NCI-H748 (cell line): ENCODE data around the gene UBAC2.

Source experiments
- DNase-seq: peaks from one replicate; lab custom pipeline; 2025; ENCODE audit not compliant: unreplicated experiment; lab: John Stamatoyannopoulos, UW

The UBAC2 gene

GRCh38 chr13:99308471-99309087, 107.9 kb downstream of the UBAC2 start:
- DNase-seq: no peak

DNA sequence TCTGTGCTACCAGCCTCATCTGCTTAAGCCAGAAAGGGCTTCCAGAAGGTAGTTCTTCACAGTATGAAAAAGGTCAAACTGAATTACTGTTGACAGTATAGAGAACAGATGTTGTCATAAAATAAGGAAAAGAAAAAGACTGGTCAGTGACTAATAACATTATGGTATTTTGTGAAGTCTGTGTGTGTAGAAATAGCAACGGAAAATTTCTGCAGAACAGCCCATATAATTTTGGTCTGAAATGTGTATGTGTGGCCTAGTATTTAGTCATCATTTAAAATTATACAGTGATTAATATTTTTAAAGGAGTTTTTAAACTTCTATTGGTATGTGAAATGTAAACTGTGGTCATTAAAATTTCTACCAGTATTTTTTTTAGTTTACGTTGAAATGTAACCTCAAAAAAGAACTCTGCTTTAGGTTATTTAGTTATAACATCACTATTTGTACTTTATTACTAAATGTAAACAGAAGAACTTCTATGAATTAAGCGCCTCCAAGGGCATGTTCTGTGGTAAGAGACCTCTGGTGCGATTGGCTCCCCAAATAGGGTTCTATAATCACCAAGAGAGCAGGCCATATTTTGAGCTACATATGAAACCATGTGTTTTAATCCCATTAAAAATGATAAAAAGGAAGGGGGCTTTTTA, 109.9 kb downstream of the UBAC2 start:
- DNase-seq: no peak

DNA sequence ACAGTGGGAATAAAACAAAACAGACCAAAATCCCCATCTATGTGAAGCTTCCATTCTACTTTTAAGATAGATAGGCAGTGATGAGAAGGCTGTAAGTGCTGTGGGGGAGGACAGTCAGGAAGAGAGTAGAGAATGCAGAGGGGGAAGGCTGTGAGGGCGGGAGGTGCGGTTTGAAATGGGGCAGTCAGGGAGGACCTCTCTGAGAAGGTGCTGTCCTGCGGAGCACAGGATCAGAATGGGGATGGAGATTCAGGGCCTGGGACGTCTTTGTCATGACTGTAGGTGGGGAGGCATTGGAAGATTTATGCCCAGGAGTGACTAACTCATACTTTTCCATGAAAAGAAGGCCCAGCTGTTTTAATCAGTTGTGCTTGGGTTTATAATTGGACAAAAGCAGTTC, 110.5 kb downstream of the UBAC2 start:
- DNase-seq: no peak

- no peak for DNase-seq
Measured at GRCh38 chr13:99311748-99312492, 111.3 kb downstream of the UBAC2 start.

DNA sequence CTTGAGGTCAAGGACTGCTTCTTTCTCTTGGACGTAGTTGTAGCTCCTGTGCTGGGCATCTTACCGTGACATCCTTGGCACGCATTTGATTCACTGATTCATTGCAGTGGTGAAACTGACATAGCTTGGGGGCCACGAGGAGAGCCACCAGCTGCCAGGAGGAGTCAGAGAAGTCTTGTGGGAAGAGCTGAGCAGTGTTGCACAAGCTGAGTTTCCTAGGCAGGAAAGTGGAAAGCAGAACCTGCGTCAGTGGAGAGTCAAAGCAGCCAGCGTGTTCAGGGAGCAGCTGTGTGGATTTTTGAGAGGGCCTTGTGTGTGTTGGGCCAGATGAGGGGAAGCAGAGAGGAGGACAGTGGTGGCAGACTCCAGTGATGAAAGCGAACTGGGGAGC, 111.8 kb downstream of the UBAC2 start:
- no peak for DNase-seq

DNA sequence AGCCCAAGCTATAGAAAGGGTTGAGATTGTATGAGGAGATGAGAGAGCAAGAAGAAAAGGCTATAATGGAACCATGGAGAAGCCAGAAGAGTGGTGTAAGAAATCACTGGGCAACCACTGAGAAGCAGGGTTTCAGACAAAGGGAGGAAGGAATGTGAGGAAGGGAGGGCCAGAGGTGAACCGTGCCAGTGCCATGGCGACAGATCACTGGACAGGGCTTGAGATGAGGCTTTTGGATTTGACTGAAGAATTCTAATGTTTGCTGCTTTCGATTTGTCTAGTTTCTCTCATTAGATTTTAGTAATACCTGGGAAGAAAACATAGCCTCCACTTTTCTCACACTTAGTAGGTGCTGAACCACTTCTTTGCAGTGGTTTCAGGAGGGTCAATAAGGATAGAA, 112.8 kb downstream of the UBAC2 start:
- peak; percentile 47 for DNase-seq

DNA sequence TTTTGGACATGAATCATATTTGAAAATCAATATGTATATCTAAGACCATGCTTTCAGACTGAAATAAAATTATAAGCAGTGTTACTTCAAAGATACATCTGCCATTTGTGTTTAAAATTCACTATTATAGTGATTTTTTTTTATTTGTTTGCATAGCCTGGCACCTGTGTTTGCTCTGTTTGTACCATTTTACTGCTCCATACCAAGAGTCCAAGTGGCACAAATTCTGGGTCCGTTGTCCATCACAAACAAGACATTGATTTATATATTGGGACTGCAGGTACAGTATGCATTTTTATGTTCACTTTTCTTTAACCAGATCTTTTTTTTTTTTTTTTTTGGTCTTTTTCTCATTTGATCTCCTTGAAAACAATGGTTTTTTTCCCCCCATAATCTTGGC, 113.3 kb downstream of the UBAC2 start:
- DNase-seq: peak; percentile 35

DNA sequence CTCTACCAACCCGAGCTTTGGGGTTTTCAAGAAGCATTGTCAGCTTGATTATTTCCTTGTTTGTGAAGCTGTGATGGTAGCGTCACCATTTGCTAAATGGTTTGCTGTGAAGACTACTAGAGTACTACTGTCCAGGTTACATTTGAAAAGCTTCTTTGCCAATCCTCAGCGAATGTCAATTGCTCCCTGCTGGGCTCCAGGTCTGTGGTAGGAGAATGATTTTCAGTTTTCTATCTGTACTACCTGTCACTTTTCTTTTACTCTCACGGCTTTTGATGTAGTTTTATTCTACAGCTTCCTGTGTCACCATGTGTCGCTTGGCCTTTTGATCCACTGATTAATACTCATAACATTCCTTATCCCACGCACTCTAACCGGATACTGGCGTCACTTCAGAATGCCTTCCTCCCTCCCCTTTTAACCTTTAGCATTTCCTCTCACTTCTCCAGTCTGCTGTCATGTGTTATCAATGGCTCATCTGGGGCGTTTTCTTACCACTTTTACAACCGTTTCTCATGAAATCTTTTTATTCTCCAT, 114.1 kb downstream of the UBAC2 start:
- DNase-seq: peak; percentile 17

DNA sequence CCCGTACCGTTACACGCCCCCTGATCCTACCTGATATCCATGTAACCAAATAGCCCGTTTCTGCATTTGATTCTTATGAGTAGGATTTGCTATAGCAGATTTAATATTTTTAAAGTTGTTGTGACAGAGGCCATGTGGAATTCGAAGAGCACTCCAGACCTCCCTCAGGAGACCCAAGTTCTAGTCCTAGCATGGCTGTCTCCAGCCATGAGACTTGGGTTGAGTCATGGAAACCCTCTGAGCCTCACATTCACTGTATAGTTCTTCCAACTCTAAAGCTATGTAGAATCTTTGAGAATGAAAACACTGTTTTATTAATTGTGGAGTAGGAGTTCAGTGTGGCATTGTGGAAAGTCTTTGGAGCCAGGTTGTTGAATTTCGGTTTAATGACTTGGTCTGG, 114.5 kb downstream of the UBAC2 start:
- no peak for DNase-seq

DNA sequence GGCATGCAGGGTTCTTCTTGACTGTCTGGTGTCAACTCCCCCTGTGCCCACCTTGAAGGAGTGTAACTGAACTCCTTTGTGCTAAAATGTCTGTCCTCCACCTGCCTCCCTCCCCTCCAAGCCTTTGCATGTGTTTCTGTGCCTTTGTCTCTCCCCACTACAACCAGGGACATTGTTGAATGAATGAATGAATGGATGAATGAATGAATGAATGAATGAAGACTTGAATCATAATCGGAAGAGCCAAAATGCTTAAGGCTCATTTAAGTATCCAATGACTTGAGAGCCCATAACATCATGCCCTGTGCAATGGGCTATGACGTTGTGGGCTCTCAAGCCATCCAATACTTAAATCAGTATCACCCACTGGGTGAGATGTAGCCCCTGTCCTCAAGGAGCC, 115.6 kb downstream of the UBAC2 start:
- no peak for DNase-seq

DNA sequence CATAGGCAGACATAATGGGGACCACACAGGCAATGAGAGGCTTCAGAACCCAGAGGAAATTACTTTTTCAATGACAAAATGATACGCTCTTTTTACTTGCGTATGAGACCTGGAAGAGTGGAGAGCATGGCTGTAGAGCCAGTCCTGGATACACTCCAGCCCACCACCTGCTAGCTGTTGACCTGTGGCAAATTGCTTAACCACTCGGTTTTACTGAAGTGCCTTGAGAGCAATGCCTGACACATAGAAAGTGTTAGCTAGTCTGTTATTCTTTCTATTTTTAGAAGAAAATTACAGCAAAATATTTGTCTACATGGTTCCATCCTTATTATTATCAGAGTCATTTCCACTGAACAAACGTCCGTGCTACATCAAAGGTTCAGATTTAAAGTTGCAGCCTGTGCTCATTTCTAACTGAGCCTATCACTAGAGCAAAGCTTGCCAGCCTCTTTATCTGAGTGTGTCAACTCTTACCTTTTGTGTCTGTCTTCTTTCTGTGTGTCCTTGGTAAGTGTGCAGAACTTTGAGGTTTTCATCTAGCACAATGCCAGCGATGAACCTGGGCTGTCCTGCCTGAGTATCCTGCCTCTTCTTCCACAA, 116.1 kb downstream of the UBAC2 start:
- DNase-seq: peak; percentile 97

DNA sequence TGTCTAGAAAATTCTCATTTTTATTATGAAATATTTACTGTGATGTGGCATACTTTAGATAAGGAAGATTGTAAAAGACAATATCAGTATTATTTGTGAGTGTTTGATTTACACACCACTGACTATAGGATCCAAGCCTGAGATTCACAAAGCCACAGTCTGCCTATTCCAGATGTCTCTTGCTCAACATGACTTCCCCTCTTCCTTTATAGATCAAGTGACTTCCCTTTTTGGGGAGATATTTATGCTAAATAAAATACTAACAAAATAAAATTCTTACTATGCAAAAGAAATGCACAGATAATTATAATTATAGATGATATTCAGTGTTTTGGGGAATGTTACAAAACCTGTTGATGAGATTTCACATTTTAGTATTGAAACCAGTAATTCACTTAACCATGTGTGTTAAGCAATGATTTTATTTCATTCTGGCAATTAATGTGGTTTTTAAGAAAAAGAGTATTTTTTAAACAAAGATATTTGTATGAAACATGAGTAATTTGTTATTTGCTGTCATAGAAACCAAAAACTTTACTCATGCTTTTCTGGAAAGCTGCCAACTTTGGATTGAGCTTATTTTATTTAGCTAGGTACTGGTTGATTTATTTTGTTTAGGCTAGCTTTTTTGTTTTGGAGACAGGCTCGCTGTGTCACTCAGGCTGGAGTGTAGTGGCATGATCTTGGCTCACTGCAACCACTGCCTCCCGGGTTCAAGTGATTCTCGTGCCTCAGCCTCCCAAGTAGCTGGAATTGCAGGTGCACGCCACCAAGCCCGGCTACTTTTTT, 120.2 kb downstream of the UBAC2 start:
- DNase-seq: peak; percentile 9

DNA sequence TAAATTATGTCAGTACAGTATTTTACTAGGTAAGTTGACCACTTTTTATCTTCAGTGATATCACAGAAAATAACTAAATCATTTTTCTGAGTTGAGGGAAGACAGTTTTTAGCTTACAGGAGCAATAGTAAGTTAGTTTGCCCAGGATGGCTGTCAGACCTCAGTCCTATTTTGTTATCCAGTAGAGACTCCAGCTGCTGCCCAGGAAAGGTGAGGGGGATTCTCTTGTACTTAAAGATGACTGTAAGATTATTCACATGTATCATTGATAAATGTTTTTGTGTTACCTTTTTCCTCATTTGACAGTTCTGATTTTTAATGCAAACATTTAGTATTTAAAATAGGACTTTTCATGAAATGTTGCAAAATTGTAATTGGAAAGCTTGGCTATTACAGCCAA, 121.1 kb downstream of the UBAC2 start:
- DNase-seq: no peak

DNA sequence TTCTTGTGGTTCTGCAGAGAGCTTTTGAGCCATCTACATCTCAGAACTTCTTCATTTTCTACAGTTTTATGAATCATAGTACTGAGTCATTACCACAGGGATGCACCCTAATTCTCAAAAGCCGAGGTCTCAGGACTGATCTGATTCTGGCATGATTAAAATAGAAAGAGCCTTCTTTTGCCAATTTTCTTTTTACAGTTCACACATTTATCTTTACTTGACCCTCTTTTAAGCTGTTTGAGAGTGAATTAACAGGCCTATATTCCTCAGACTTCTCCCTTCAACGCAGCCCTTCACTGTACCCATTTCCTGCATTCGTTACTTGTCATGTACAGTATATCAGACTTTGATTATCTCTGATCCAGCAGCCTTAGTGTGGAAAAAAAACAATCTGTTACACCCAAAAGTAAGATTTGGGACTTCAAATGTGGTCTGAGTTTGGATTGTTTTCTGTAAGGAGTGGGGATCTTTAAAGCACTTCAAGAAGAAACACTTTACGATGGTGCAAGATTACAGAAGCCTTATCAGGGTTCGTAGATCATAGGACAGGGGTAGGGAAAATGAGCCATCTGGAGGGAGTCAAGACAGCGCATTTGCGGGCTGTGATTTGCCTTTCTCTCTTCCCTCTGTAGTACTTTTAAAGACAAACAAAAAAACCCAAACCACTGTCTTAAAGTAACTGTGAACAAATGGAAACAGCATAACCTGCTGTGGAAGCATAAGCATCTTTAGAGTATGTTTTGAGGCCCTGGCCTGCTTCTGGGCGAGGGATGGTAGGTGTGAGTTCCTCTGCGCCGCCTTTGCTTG, 121.8 kb downstream of the UBAC2 start:
- DNase-seq: no peak

DNA sequence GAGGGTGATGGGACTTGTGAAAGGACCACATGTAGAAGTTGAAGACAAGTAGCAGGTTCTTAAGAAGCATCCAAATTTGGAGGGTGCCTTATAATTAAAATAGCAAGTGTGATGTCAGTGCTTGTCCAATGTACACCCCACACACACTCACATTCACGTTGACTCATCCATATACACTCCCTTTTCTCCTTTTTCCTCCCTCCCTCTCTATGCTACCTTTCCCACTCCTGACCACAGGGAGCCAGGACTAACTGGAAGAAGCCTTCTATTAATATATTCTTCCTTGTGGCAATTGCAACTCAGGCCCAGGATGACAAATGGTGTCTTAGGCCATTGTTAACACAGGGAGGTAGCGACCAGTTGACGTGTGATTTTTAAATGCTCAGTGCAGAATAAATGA, 122.8 kb downstream of the UBAC2 start:
- DNase-seq: no peak

DNA sequence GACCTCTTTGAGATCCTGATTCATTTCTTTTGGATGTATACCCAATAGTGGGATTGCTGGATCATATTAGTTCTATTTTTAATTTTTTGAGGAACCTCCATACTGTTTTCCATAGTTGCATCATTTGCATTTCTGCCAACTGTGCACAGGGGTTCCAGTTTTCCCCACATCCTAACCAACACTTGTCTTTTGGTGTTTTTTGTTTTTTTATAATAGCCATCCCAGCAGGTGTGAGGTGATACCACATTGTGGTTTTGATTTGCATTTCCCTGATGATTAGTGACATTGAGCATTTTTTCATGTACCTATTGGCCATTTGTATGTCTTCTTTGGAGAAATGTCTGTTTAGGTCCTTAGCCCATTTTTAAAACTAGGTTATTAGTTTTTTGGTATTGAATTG, 125.4 kb downstream of the UBAC2 start:
- DNase-seq: no peak

DNA sequence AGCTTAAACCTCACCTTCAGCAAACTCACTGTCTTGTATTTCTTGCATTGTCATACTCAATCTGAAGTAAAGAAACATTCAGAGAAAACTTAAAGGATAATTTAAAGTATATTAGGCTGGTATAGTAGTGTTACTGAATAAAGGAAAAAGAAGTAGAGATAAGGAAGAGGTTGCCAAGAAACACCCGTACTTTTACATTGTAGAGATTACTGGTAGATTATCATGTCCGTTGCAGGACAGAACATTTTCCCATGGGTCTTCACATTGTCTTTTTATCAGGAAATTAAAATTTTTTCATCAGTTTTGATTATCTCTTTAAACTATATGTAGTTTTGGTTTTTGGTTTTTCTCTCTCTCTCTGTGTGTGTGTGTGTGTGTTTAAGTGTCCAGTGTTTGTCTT, 126.5 kb downstream of the UBAC2 start:
- no peak for DNase-seq

- DNase-seq: no peak
Measured at GRCh38 chr13:99327761-99328160, 127.1 kb downstream of the UBAC2 start.

DNA sequence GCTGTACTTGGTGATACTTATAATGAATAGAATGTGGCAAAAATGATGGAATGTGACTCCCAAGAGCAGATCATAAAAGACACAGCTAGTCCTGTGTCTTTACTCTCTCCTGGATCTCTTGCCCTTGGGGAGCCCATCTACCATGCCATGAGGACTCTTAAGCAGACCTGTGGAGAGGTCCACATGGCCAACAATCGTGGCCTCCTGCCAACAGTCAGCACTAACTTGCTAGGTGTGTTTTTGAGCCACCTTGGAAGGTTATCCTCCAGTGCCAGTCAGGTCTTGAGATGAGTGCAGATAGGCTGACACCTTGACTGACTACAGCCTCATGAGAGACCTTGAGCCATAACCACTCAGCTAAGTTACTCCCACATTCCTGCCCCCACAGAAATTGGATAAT, 128.8 kb downstream of the UBAC2 start:
- no peak for DNase-seq

- no peak for DNase-seq
Measured at GRCh38 chr13:99330942-99331341, 130.3 kb downstream of the UBAC2 start.
